Breast epithelium (tissue), 3 donors: ENCODE data around the gene CEBPA.

Experiments used
- POLR2A ChIP-seq: fragments of 450-650 bp; IDR thresholded peaks from one replicate; pipeline ENCODE4 v1.6.1; 2016; ENCODE audit warnings: antibody characterized with exemption, mild to moderate bottlenecking, moderate library complexity
- POLR2AphosphoS5 ChIP-seq, 3 donors: sonication (generic); formaldehyde crosslinking; IDR thresholded peaks; one replicate each; pipeline ENCODE4 v1.6.1; 2017; ENCODE audit warnings: antibody characterized with exemption in 3 of 3
- TF ChIP-seq, protein P1 (sequence below), 3 donors: fragments of 450-650 bp; IDR thresholded peaks; one replicate each; pipeline ENCODE4 v1.5.1; 2016 to 2017; ENCODE audit warnings: antibody characterized with exemption in 3 of 3, mild to moderate bottlenecking in 3 of 3, moderate library complexity in 3 of 3

DNA sequence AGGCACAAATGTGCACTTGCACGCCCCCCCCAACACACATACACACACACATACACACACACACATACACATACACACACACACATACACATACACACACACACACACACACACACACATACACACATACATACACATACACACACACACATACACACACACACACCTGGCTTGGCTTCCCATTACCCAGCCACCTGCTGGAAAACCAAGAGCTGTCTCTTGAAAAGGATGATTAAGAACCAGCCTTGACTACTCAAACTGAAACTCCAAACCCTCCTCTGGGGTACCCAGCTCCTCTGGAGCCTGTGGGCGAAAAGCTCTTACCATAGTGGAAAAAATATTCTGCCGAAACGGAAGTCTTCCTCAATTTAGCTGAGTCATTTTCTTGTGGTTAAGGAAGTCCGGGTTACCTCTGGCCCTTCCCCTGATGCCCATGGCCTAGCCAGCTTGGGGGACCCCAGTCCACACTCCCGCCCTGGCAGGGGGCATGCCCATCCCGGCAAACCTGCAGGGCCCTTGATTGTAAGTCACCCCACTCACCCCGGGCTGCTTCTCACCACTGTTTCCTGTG is 21.9 kb downstream of the CEBPA start:
- TF ChIP-seq, protein P1, sequence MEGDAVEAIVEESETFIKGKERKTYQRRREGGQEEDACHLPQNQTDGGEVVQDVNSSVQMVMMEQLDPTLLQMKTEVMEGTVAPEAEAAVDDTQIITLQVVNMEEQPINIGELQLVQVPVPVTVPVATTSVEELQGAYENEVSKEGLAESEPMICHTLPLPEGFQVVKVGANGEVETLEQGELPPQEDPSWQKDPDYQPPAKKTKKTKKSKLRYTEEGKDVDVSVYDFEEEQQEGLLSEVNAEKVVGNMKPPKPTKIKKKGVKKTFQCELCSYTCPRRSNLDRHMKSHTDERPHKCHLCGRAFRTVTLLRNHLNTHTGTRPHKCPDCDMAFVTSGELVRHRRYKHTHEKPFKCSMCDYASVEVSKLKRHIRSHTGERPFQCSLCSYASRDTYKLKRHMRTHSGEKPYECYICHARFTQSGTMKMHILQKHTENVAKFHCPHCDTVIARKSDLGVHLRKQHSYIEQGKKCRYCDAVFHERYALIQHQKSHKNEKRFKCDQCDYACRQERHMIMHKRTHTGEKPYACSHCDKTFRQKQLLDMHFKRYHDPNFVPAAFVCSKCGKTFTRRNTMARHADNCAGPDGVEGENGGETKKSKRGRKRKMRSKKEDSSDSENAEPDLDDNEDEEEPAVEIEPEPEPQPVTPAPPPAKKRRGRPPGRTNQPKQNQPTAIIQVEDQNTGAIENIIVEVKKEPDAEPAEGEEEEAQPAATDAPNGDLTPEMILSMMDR (IDR thresholded peaks at IDR 0.05): no peak
- no peak for TF ChIP-seq POLR2A
- no peak for TF ChIP-seq POLR2AphosphoS5 (IDR thresholded peaks at IDR 0.05)
